ENCODE results near the gene MAVS.
A peak's percentile ranks its signal among the peaks of the same experiment; 100 is the strongest.
"Not testable (repeated sequence)": the region's sequence is repeated elsewhere in the genome, so short reads cannot be mapped to it uniquely, and the experiment has no call there.

The MAVS gene

GRCh38 chr20:3889489-3890397 lies 43.1 kb downstream of the MAVS start:
- DNase-seq = peak; percentile 42

GRCh38 chr20:3890398-3890751 lies 43.7 kb downstream of the MAVS start:
- peak; percentile 28 for DNase-seq

- DNase-seq = no peak
These were observed 44.6 kb downstream of the MAVS start for GRCh38 chr20:3890999-3891929.

- DNase-seq = no peak
These were observed 48.2 kb downstream of the MAVS start for GRCh38 chr20:3894796-3895195.

- DNase-seq = no peak
These were observed 49.7 kb downstream of the MAVS start for GRCh38 chr20:3896302-3896701.

GRCh38 chr20:3896853-3897583 lies 50.4 kb downstream of the MAVS start:
- DNase-seq = no peak

- not testable (repeated sequence) for DNase-seq
These were observed 51.5 kb downstream of the MAVS start for GRCh38 chr20:3898181-3898580.

- DNase-seq = no peak
These were observed 52.0 kb downstream of the MAVS start for GRCh38 chr20:3898639-3899038.

GRCh38 chr20:3900187-3900604 lies 53.6 kb downstream of the MAVS start:
- DNase-seq = no peak

GRCh38 chr20:3901028-3901705 lies 54.5 kb downstream of the MAVS start:
- no peak for DNase-seq

- no peak for DNase-seq
These were observed 55.2 kb downstream of the MAVS start for GRCh38 chr20:3901706-3902440.

GRCh38 chr20:3902446-3902845 lies 55.8 kb downstream of the MAVS start:
- no peak for DNase-seq

- DNase-seq = no peak
These were observed 57.6 kb downstream of the MAVS start for GRCh38 chr20:3904224-3904623.

GRCh38 chr20:3904857-3905256 lies 58.2 kb downstream of the MAVS start:
- DNase-seq = no peak

- DNase-seq = peak; percentile 76
These were observed 60.4 kb downstream of the MAVS start for GRCh38 chr20:3906744-3907721.

- DNase-seq = no peak
These were observed 62.0 kb downstream of the MAVS start for GRCh38 chr20:3908667-3909066.

- no peak for DNase-seq
These were observed 63.3 kb downstream of the MAVS start for GRCh38 chr20:3909952-3910366.

GRCh38 chr20:3910853-3911252 lies 64.2 kb downstream of the MAVS start:
- DNase-seq = no peak

GRCh38 chr20:3911956-3912355 lies 65.3 kb downstream of the MAVS start:
- DNase-seq = no peak

- DNase-seq = no peak
These were observed 67.8 kb downstream of the MAVS start for GRCh38 chr20:3914446-3914845.
